Sigmoid colon (tissue), 7 donors: ENCODE data around the gene SLPI. TPM values are rescaled to one million over a fixed set of nuclear protein-coding genes. Genes with fewer than 3 reads are reported as not detected.
A peak's percentile ranks its signal among the peaks of the same experiment; 100 is the strongest.

Experiments
- DNase-seq: peaks from one replicate; pipeline ENCODE4 v3.0.0-alpha.2; 2019
- H3K27ac ChIP-seq, 4 donors: fragments of 200-600 bp; sonication (generic); one replicate each; pipeline ENCODE4 v1.5.1; 2016 to 2019; ENCODE audit warnings: mild to moderate bottlenecking in 1 of 4
- H3K27me3 ChIP-seq, 3 donors: fragments of 200-600 bp; sonication (generic); one replicate each; pipeline ENCODE4 v1.5.1; 2019; ENCODE audit warnings: mild to moderate bottlenecking in 1 of 3
- H3K36me3 ChIP-seq, 4 donors: fragments of 200-600 bp; sonication (generic); one replicate each; pipeline ENCODE4 v1.5.1; 2016 to 2019
- H3K4me1 ChIP-seq, 4 donors: fragments of 200-600 bp; sonication (generic); one replicate each; pipeline ENCODE4 v1.5.1; 2017 to 2019
- H3K4me3 ChIP-seq, 4 donors: fragments of 200-600 bp; sonication (generic); one replicate each; pipeline ENCODE4 v1.5.1; 2017 to 2019; ENCODE audit warnings: mild to moderate bottlenecking in 2 of 4, moderate library complexity in 1 of 4
- H3K9me3 ChIP-seq, 4 donors: fragments of 200-600 bp in 3 of 4; sonication (generic) in 3 of 4; one replicate each; pipeline versions ENCODE4 v1.5.1 to v1.6.1; 2013 to 2019
- EP300 ChIP-seq, 4 donors: sonication (generic); formaldehyde crosslinking; IDR thresholded peaks; one replicate each; pipeline ENCODE4 v1.6.1; 2017; ENCODE audit warnings: antibody characterized with exemption in 4 of 4
- POLR2A ChIP-seq, 2 donors: fragments of 450-650 bp; IDR thresholded peaks; one replicate each; pipeline ENCODE4 v1.6.1; 2016; ENCODE audit warnings: antibody characterized with exemption in 2 of 2, mild to moderate bottlenecking in 2 of 2, moderate library complexity in 2 of 2
- POLR2AphosphoS5 ChIP-seq, 4 donors: sonication (generic); formaldehyde crosslinking; IDR thresholded peaks; one replicate each; pipeline ENCODE4 v1.6.1; 2017; ENCODE audit warnings: antibody characterized with exemption in 4 of 4
- WGBS, 2 donors: extraction: QIAGEN DNeasy Blood & Tissue Kit; methylation state at CpG; one replicate each; pipeline ENCODE4 v1.1.7; 2013; 5-methylcytosine and 5-hydroxymethylcytosine counted together
- intact Hi-C: fragments of 100-400 bp; cut with DNase I; formaldehyde crosslinking; loops from one replicate; pipeline ENCODE4 v1.15.1; 2023
- polyA plus RNA-seq, 3 donors: library from polyadenylated mRNA; stranded (reverse); fragments of 200-250 nt; gene quantifications; one replicate each; pipeline ENCODE4 v1.2.3, GENCODE V29; 2013
- total RNA-seq, 4 donors: library from RNA; depleted of rRNA; stranded (reverse); fragments of >200 nt; gene quantifications; one replicate each; pipeline ENCODE4 v1.1.0, GENCODE V29; 2016
- TF ChIP-seq, protein P1 (sequence below), 4 experiments: fragments of 450-650 bp in 3 of 4; fragments of 200-600 bp in 1 of 4; IDR thresholded peaks; one replicate each; pipeline ENCODE4 v1.5.1; 2016 to 2019; ENCODE audit warnings: antibody characterized with exemption in 4 of 4, mild to moderate bottlenecking in 3 of 4, moderate library complexity in 2 of 4
- donor health status: healthy with polysubstance abuse.
- donor health status: Bipolar disorder and iron deficiency.
- donor health status: healthy.

Gene SLPI
- total and polyA plus RNA-seq, 7 donors: 2.4 to 234 (median 38.8) TPM

DNA sequence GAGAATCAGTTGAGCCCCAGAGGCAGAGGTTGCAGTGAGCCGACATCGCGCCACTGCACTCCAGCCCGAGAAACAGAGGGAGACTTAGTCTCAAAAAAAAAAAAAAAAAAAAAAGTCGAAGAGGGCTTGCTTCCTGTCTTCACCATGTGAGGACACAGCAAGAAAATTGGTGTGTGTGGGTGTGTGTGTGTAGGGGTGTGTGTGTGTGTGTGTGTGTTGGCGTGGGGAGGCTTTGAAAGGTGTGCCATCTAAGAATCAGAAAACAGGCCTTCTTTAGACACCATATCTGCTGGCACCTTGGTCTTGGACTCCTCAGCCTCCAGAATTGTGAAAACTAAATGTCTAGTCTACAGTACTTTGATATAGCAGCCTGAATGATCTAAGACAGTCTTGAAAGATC, 45.4 kb upstream of the SLPI start:
- H3K36me3 ChIP-seq: no peaks in the 10 kb centered on the region
- no peak for DNase-seq
- peaks cover 0 to 40% (median 11%) of the 10 kb centered on the region in 3 donors for H3K27me3 ChIP-seq
- no peaks in the 10 kb centered on the region for H3K9me3 ChIP-seq
- no peak overlapping the region for H3K4me3 ChIP-seq
- H3K27ac ChIP-seq: no peak overlapping the region
- intact Hi-C loops: loop anchor here (10.0 kb wide), 1 partner anchor 285 kb away; no protein-coding TSS in a partner anchor
- TF ChIP-seq, protein P1, sequence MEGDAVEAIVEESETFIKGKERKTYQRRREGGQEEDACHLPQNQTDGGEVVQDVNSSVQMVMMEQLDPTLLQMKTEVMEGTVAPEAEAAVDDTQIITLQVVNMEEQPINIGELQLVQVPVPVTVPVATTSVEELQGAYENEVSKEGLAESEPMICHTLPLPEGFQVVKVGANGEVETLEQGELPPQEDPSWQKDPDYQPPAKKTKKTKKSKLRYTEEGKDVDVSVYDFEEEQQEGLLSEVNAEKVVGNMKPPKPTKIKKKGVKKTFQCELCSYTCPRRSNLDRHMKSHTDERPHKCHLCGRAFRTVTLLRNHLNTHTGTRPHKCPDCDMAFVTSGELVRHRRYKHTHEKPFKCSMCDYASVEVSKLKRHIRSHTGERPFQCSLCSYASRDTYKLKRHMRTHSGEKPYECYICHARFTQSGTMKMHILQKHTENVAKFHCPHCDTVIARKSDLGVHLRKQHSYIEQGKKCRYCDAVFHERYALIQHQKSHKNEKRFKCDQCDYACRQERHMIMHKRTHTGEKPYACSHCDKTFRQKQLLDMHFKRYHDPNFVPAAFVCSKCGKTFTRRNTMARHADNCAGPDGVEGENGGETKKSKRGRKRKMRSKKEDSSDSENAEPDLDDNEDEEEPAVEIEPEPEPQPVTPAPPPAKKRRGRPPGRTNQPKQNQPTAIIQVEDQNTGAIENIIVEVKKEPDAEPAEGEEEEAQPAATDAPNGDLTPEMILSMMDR (IDR thresholded peaks at IDR 0.05): no peak
- TF ChIP-seq POLR2A (IDR thresholded peaks at IDR 0.05): no peak
- TF ChIP-seq POLR2AphosphoS5 (IDR thresholded peaks at IDR 0.05): no peak
- no peak for TF ChIP-seq EP300 (IDR thresholded peaks at IDR 0.05)
- WGBS, 2 donors: 91 to 94% methylated on average over 6 of the region's 6 CpGs
- H3K4me1 ChIP-seq: no peaks in the 10 kb centered on the region

DNA sequence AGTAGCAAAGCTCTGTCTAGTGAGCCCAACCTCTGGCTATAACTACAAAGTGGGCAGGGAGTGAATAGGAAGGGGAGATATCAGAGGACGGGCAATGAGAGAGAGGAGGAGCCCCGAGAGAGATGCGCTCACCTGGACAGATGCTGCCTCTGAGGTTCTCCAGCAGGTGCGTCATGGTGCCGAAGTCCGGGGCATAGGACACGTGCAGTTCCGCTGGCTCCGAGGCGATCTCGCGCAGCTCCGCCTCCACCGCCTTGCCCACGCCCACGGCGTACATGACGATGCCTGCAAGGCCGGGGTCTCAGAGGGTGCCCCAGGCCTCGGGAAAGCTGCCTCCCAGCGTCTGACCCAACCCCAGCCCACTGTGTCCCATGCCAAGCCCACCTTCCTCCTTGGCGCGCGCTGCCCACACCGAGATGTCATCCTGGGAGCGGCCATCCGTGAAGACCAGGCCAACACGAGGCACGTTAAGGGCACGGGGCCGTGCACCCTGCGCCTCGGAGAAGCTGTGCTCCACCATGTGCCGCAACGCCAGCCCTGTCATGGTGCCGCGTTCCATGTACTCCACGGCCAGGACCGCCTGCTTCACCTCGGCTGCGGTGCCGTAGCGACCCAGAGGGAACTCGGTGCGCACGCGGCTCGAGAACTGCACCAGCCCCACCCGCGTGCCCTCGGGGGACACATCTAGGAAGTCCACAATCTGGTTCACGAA, 43.6 kb upstream of the SLPI start:
- intact Hi-C loops: loop anchor here (10.0 kb wide), 1 partner anchor 283 kb away; no protein-coding TSS in a partner anchor
- H3K4me3 ChIP-seq: no peak overlapping the region
- no peaks in the 10 kb centered on the region for H3K36me3 ChIP-seq
- WGBS, 2 donors: 92 to 93% methylated on average over 52 of the region's 52 CpGs
- peaks cover 0 to 36% (median 0%) of the 10 kb centered on the region in 3 donors for H3K27me3 ChIP-seq
- peaks cover 0 to 13% (median 9%) of the 10 kb centered on the region in 4 donors for H3K4me1 ChIP-seq
- DNase-seq: no peak
- TF ChIP-seq, protein P1 (IDR thresholded peaks at IDR 0.05): no peak
- no peak for TF ChIP-seq POLR2A (IDR thresholded peaks at IDR 0.05)
- TF ChIP-seq EP300 (IDR thresholded peaks at IDR 0.05): no peak
- TF ChIP-seq POLR2AphosphoS5 (IDR thresholded peaks at IDR 0.05): no peak
- no peak overlapping the region for H3K27ac ChIP-seq
- no peaks in the 10 kb centered on the region for H3K9me3 ChIP-seq

DNA sequence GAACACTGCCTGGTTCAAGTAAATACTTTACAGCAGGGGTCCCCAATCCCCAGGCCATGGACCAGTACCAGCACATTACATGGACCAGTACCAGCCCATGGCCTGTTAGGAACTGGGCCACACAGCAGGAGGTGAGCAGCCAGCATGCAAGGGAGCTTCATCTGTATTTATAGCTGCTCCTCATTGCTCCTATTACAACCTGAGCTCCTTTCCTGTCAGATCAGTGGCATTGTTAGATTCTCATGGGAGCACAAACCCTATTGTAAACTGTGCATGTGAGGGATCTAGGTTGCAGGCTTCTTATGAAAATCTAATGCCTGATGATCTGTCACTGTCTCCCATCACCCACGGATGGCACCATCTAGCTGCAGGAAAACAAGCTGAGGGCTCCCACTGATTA, 40.3 kb upstream of the SLPI start:
- Histone ChIP-seq H3K27me3 (peaks cover 0 to 37% (median 0%) of the 10 kb centered on the region in 3 donors), H3K27ac (no peak overlapping the region), H3K9me3 (no peaks in the 10 kb centered on the region), H3K36me3 (no peaks in the 10 kb centered on the region), H3K4me3 (no peak overlapping the region), H3K4me1 (peaks cover 0 to 21% (median 11%) of the 10 kb centered on the region in 4 donors)
- intact Hi-C loops: loop anchor here (5.0 to 10.0 kb wide), 2 partner anchors 197 to 280 kb away; no protein-coding TSS in a partner anchor
- DNase-seq: no peak
- TF ChIP-seq POLR2A (IDR thresholded peaks at IDR 0.05): no peak
- no peak for TF ChIP-seq EP300 (IDR thresholded peaks at IDR 0.05)
- TF ChIP-seq, protein P1 (IDR thresholded peaks at IDR 0.05): no peak
- TF ChIP-seq POLR2AphosphoS5 (IDR thresholded peaks at IDR 0.05): no peak
- 96 to 97% methylated on average over 1 of the region's 1 CpG for WGBS, 2 donors

DNA sequence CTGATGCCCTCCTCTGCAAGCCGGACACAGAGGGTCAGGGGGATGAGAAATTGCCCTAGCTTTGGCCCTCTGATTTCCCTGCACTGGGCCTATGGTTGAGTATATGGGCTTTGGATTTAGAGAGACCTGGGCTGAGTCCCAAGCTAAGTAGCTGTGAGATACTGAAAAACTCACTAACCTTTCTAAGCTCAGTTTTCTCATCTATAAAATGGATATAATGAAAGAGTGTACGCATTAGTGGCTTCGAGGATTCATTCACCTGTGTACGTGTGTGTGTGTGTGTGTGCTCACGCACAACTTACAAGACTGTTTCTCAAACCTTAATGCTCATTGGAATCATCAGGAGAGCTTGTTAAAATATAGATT, 39.6 kb upstream of the SLPI start:
- Histone ChIP-seq H3K4me1 (peaks cover 0 to 21% (median 11%) of the 10 kb centered on the region in 4 donors), H3K9me3 (no peaks in the 10 kb centered on the region), H3K27me3 (peaks cover 0 to 37% (median 0%) of the 10 kb centered on the region in 3 donors), H3K36me3 (no peaks in the 10 kb centered on the region), H3K4me3 (peak overlapping the region in 3 of 4 donors; percentile 44 to 58 (median 54)), H3K27ac (no peak overlapping the region)
- intact Hi-C loops: loop anchor here (5.0 to 10.0 kb wide), 2 partner anchors 197 to 279 kb away; no protein-coding TSS in a partner anchor
- DNase-seq: no peak
- TF ChIP-seq, protein P1 (IDR thresholded peaks at IDR 0.05): peak in 1 of 4 experiments; percentile 6
- TF ChIP-seq EP300 (IDR thresholded peaks at IDR 0.05): no peak
- no peak for TF ChIP-seq POLR2AphosphoS5 (IDR thresholded peaks at IDR 0.05)
- TF ChIP-seq POLR2A (IDR thresholded peaks at IDR 0.05): no peak
- 51 to 63% methylated on average over 5 of the region's 5 CpGs for WGBS, 2 donors
